ENCODE measurements around the gene ENKD1.

- TF ChIP-seq CTCF (IDR thresholded peaks at IDR 0.05), result peak in 1 of 4 experiments; percentile 4
- peak; percentile 77 for TF ChIP-seq POLR2A (IDR thresholded peaks at IDR 0.05)
- TF ChIP-seq POLR2AphosphoS5 (IDR thresholded peaks at IDR 0.05), result peak; percentile 91
Observed at GRCh38 chr16:67659675-67660563, 6.6 kb downstream of the ENKD1 start, which contains the start of gene ACD.

All from prostate gland (tissue), 2 donors.